Mesothelial cell of epicardium (in vitro differentiated cells): ENCODE data around the gene TMPRSS13. TPM values are rescaled to one million over a fixed set of nuclear protein-coding genes. Genes with fewer than 3 reads are reported as not detected.
A peak's percentile ranks its signal among the peaks of the same experiment; 100 is the strongest.
"Not testable (repeated sequence)": the region's sequence is repeated elsewhere in the genome, so short reads cannot be mapped to it uniquely, and the experiment has no call there.

Source experiments
- DNase-seq, 2 experiments: peaks; one replicate each; pipeline ENCODE4 v3.0.0; 2021; ENCODE audit warnings: low spot score in 2 of 2; ENCODE audit not compliant: unreplicated experiment in 2 of 2
- H3K27ac Mint-ChIP-seq: 2 replicates; pipeline ENCODE4 v1.8.0; 2021; ENCODE audit warnings: mixed read lengths
- H3K27me3 Mint-ChIP-seq: 2 replicates; pipeline ENCODE4 v1.8.0; 2021; ENCODE audit warnings: low read depth, mixed read lengths
- H3K36me3 Mint-ChIP-seq: 2 replicates; pipeline ENCODE4 v1.8.0; 2021; ENCODE audit warnings: mixed read lengths
- H3K4me1 Mint-ChIP-seq: 2 replicates; pipeline ENCODE4 v1.8.0; 2021; ENCODE audit warnings: mixed read lengths
- H3K4me3 Mint-ChIP-seq: 2 replicates; pipeline ENCODE4 v1.8.0; 2021; ENCODE audit warnings: mild to moderate bottlenecking, moderate library complexity, mixed read lengths
- H3K9me3 Mint-ChIP-seq: 2 replicates; pipeline ENCODE4 v1.8.0; 2021; ENCODE audit warnings: mixed read lengths
- CTCF ChIP-seq: fragments of 200-600 bp; sonication (generic); IDR thresholded peaks from one replicate; pipeline ENCODE4 v1.5.0; 2021; ENCODE audit warnings: antibody characterized with exemption; ENCODE audit not compliant: unreplicated experiment
- total RNA-seq: library from RNA; stranded (reverse); gene quantifications from 3 replicates; pipeline ENCODE4 v1.2.1, GENCODE V29; 2021

The TMPRSS13 gene
- total RNA-seq, 1 donor from 2014 or later, result 10.4 TPM

GRCh38 chr11:117930668-117931330 lies 1.6 kb upstream of the TMPRSS13 start:
- no peak for TF ChIP-seq CTCF
- no peak for DNase-seq
- H3K4me3 Mint-ChIP-seq, result no peak overlapping the region
- H3K4me1 Mint-ChIP-seq, result peaks cover 57% of the 10 kb centered on the region
- H3K27me3 Mint-ChIP-seq, result no peaks in the 10 kb centered on the region
- H3K27ac Mint-ChIP-seq, result peak overlapping the region; percentile 85
- H3K9me3 Mint-ChIP-seq, result no peaks in the 10 kb centered on the region
- no peaks in the 10 kb centered on the region for H3K36me3 Mint-ChIP-seq

- no peaks in the 10 kb centered on the region for H3K9me3 Mint-ChIP-seq
Measured at GRCh38 chr11:117929916-117930570, 841 bp upstream of the TMPRSS13 start.

GRCh38 chr11:117928446-117929141 lies 608 bp downstream of the TMPRSS13 start:
- H3K27me3 Mint-ChIP-seq, result no peaks in the 10 kb centered on the region
- H3K4me3 Mint-ChIP-seq, result peak overlapping the region; percentile 61
- DNase-seq, result no peak
- H3K36me3 Mint-ChIP-seq, result no peaks in the 10 kb centered on the region
- peak overlapping the region; percentile 92 for H3K27ac Mint-ChIP-seq
- TF ChIP-seq CTCF, result no peak
- H3K9me3 Mint-ChIP-seq, result no peaks in the 10 kb centered on the region
- H3K4me1 Mint-ChIP-seq, result peaks cover 55% of the 10 kb centered on the region

More at GRCh38 chr11:117929916-117930570, 841 bp upstream of the TMPRSS13 start:
- no peak for TF ChIP-seq CTCF
- Mint-ChIP-seq H3K27ac (peak overlapping the region; percentile 85), H3K4me3 (peak overlapping the region; percentile 27), H3K27me3 (no peaks in the 10 kb centered on the region), H3K4me1 (peaks cover 57% of the 10 kb centered on the region), H3K36me3 (no peaks in the 10 kb centered on the region)
- no peak for DNase-seq

- Mint-ChIP-seq H3K4me3 (no peak overlapping the region), H3K27ac (no peak overlapping the region), H3K27me3 (no peaks in the 10 kb centered on the region), H3K36me3 (no peaks in the 10 kb centered on the region), H3K4me1 (peaks cover 49% of the 10 kb centered on the region), H3K9me3 (no peaks in the 10 kb centered on the region)
- no peak for TF ChIP-seq CTCF
- no peak for DNase-seq
Measured at GRCh38 chr11:117927926-117928325, 1.3 kb downstream of the TMPRSS13 start.

- H3K9me3 Mint-ChIP-seq, DNase-seq, H3K27me3 Mint-ChIP-seq, H3K27ac Mint-ChIP-seq, H3K36me3 Mint-ChIP-seq, H3K4me3 Mint-ChIP-seq: not testable (repeated sequence)
- H3K4me1 Mint-ChIP-seq, result peaks cover 37% of the 10 kb centered on the region
Measured at GRCh38 chr11:117926166-117926565, 3.0 kb downstream of the TMPRSS13 start.
